OCI-LY3 (cell line): ENCODE data around the gene KCTD17.

Experiments used
- EZH2phosphoT487 ChIP-seq: fragments of 200-600 bp; shearing (Covaris generic); IDR thresholded peaks from 2 replicates; pipeline ENCODE4 v1.6.1; 2018; ENCODE audit warnings: antibody characterized with exemption, mixed run types, low read depth
- TF ChIP-seq, protein P1 (sequence below): fragments of 200-600, 300-600 bp; sonication (generic); IDR thresholded peaks from 2 replicates; pipeline ENCODE4 v1.5.1; 2014; ENCODE audit warnings: antibody characterized with exemption, low read length, low read depth

DNA sequence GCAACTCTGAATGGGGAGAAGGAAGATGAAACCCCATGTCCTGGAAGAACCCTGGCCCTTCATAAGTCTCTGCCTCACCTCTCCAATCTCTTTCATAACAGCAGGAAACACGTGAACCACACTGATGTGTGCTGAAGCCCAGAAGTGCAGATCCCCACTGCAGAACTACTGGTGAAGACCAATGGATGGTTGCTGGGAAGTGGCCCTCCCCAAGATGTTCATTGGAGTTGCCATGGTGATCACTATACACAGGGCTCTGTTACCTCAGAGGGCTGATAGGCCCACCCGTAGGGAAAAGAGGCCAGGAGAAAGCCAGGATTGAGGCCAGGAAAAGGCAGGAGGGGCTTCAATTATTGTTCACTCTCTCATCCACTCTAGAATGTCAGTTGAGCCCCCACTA is 43.9 kb upstream of the KCTD17 start:
- TF ChIP-seq, protein P1, sequence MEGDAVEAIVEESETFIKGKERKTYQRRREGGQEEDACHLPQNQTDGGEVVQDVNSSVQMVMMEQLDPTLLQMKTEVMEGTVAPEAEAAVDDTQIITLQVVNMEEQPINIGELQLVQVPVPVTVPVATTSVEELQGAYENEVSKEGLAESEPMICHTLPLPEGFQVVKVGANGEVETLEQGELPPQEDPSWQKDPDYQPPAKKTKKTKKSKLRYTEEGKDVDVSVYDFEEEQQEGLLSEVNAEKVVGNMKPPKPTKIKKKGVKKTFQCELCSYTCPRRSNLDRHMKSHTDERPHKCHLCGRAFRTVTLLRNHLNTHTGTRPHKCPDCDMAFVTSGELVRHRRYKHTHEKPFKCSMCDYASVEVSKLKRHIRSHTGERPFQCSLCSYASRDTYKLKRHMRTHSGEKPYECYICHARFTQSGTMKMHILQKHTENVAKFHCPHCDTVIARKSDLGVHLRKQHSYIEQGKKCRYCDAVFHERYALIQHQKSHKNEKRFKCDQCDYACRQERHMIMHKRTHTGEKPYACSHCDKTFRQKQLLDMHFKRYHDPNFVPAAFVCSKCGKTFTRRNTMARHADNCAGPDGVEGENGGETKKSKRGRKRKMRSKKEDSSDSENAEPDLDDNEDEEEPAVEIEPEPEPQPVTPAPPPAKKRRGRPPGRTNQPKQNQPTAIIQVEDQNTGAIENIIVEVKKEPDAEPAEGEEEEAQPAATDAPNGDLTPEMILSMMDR = no peak
- no peak for TF ChIP-seq EZH2phosphoT487
